ENCODE results near the gene EXOC2. TPM values are rescaled to one million over a fixed set of nuclear protein-coding genes. Genes with fewer than 3 reads are reported as not detected.

The EXOC2 gene
- total RNA-seq, 1 experiment from 2014 or later = 17.6 TPM

GRCh38 chr6:456358-456867 is 236.5 kb downstream of the EXOC2 start:
- no peak for DNase-seq
- Histone ChIP-seq H4K20me1 (ENCODE audit: insufficient read depth, low read depth, low read length) (no peaks in the 10 kb centered on the region), H3K9me2 (replicated peaks; ENCODE audit: insufficient read depth, low read length) (no peaks in the 10 kb centered on the region), H3K36me3 (ENCODE audit: insufficient read depth, low read length) (no peaks in the 10 kb centered on the region), H3K79me2 (ENCODE audit: low read length) (no peaks in the 10 kb centered on the region), H2AFZ (ENCODE audit: low read length) (no peak overlapping the region), H3K4me3 (ENCODE audit: low read length) (no peak overlapping the region), H3K27ac (ENCODE audit: low read length) (no peak overlapping the region), H3K4me1 (ENCODE audit: low read length) (no peaks in the 10 kb centered on the region), H3K9ac (ENCODE audit: low read length) (no peak overlapping the region), H3K9me3 (ENCODE audit: low read length) (no peaks in the 10 kb centered on the region), H3K27me3 (ENCODE audit: low read length) (no peaks in the 10 kb centered on the region), H3K4me2 (ENCODE audit: low read depth, low read length, poor library complexity, severe bottlenecking) (no peak overlapping the region)

- H3K4me1 ChIP-seq (ENCODE audit: low read length) = no peaks in the 10 kb centered on the region
- no peaks in the 10 kb centered on the region for H4K20me1 ChIP-seq (ENCODE audit: insufficient read depth, low read depth, low read length)
- H3K79me2 ChIP-seq (ENCODE audit: low read length) = no peaks in the 10 kb centered on the region
- H3K27me3 ChIP-seq (ENCODE audit: low read length) = no peaks in the 10 kb centered on the region
- no peak overlapping the region for H2AFZ ChIP-seq (ENCODE audit: low read length)
- no peak overlapping the region for H3K4me3 ChIP-seq (ENCODE audit: low read length)
- H3K36me3 ChIP-seq (ENCODE audit: insufficient read depth, low read length) = no peaks in the 10 kb centered on the region
- no peak overlapping the region for H3K9ac ChIP-seq (ENCODE audit: low read length)
- H3K9me3 ChIP-seq (ENCODE audit: low read length) = no peaks in the 10 kb centered on the region
- no peak overlapping the region for H3K27ac ChIP-seq (ENCODE audit: low read length)
- H3K9me2 ChIP-seq (replicated peaks; ENCODE audit: insufficient read depth, low read length) = no peaks in the 10 kb centered on the region
- no peak overlapping the region for H3K4me2 ChIP-seq (ENCODE audit: low read depth, low read length, poor library complexity, severe bottlenecking)
- no peak for DNase-seq
Measured at GRCh38 chr6:455835-456234, 237.1 kb downstream of the EXOC2 start.

GRCh38 chr6:455006-455585 is 237.8 kb downstream of the EXOC2 start:
- H4K20me1 ChIP-seq (ENCODE audit: insufficient read depth, low read depth, low read length) = no peaks in the 10 kb centered on the region
- H3K4me3 ChIP-seq (ENCODE audit: low read length) = no peak overlapping the region
- H3K9me3 ChIP-seq (ENCODE audit: low read length) = no peaks in the 10 kb centered on the region
- H3K9me2 ChIP-seq (replicated peaks; ENCODE audit: insufficient read depth, low read length) = no peaks in the 10 kb centered on the region
- no peaks in the 10 kb centered on the region for H3K4me1 ChIP-seq (ENCODE audit: low read length)
- no peaks in the 10 kb centered on the region for H3K27me3 ChIP-seq (ENCODE audit: low read length)
- H3K9ac ChIP-seq (ENCODE audit: low read length) = no peak overlapping the region
- H3K4me2 ChIP-seq (ENCODE audit: low read depth, low read length, poor library complexity, severe bottlenecking) = no peak overlapping the region
- H3K79me2 ChIP-seq (ENCODE audit: low read length) = no peaks in the 10 kb centered on the region
- no peaks in the 10 kb centered on the region for H3K36me3 ChIP-seq (ENCODE audit: insufficient read depth, low read length)
- no peak for DNase-seq
- no peak overlapping the region for H2AFZ ChIP-seq (ENCODE audit: low read length)
- no peak overlapping the region for H3K27ac ChIP-seq (ENCODE audit: low read length)

GRCh38 chr6:454148-454991 is 238.6 kb downstream of the EXOC2 start:
- Histone ChIP-seq H3K79me2 (ENCODE audit: low read length) (no peaks in the 10 kb centered on the region), H3K36me3 (ENCODE audit: insufficient read depth, low read length) (no peaks in the 10 kb centered on the region), H2AFZ (ENCODE audit: low read length) (no peak overlapping the region), H3K4me2 (ENCODE audit: low read depth, low read length, poor library complexity, severe bottlenecking) (no peak overlapping the region), H3K4me1 (ENCODE audit: low read length) (no peaks in the 10 kb centered on the region), H3K4me3 (ENCODE audit: low read length) (no peak overlapping the region), H3K9me3 (ENCODE audit: low read length) (no peaks in the 10 kb centered on the region), H3K9me2 (replicated peaks; ENCODE audit: insufficient read depth, low read length) (no peaks in the 10 kb centered on the region), H3K27me3 (ENCODE audit: low read length) (no peaks in the 10 kb centered on the region), H3K27ac (ENCODE audit: low read length) (no peak overlapping the region), H3K9ac (ENCODE audit: low read length) (no peak overlapping the region), H4K20me1 (ENCODE audit: insufficient read depth, low read depth, low read length) (no peaks in the 10 kb centered on the region)
- DNase-seq = no peak

GRCh38 chr6:453152-453551 is 239.8 kb downstream of the EXOC2 start:
- Histone ChIP-seq H3K27ac (ENCODE audit: low read length) (no peak overlapping the region), H3K9ac (ENCODE audit: low read length) (no peak overlapping the region), H2AFZ (ENCODE audit: low read length) (no peak overlapping the region), H3K36me3 (ENCODE audit: insufficient read depth, low read length) (no peaks in the 10 kb centered on the region), H3K27me3 (ENCODE audit: low read length) (no peaks in the 10 kb centered on the region), H3K9me2 (replicated peaks; ENCODE audit: insufficient read depth, low read length) (no peaks in the 10 kb centered on the region), H3K79me2 (ENCODE audit: low read length) (no peaks in the 10 kb centered on the region), H3K4me3 (ENCODE audit: low read length) (no peak overlapping the region), H3K9me3 (ENCODE audit: low read length) (no peaks in the 10 kb centered on the region), H3K4me1 (ENCODE audit: low read length) (no peaks in the 10 kb centered on the region), H4K20me1 (ENCODE audit: insufficient read depth, low read depth, low read length) (no peaks in the 10 kb centered on the region), H3K4me2 (ENCODE audit: low read depth, low read length, poor library complexity, severe bottlenecking) (no peak overlapping the region)
- DNase-seq = no peak

GRCh38 chr6:452301-453067 is 240.5 kb downstream of the EXOC2 start:
- Histone ChIP-seq H3K4me3 (ENCODE audit: low read length) (no peak overlapping the region), H4K20me1 (ENCODE audit: insufficient read depth, low read depth, low read length) (no peaks in the 10 kb centered on the region), H3K9me2 (replicated peaks; ENCODE audit: insufficient read depth, low read length) (no peaks in the 10 kb centered on the region), H3K79me2 (ENCODE audit: low read length) (no peaks in the 10 kb centered on the region), H2AFZ (ENCODE audit: low read length) (no peak overlapping the region), H3K27me3 (ENCODE audit: low read length) (no peaks in the 10 kb centered on the region), H3K27ac (ENCODE audit: low read length) (no peak overlapping the region), H3K9me3 (ENCODE audit: low read length) (no peaks in the 10 kb centered on the region), H3K4me1 (ENCODE audit: low read length) (no peaks in the 10 kb centered on the region), H3K36me3 (ENCODE audit: insufficient read depth, low read length) (no peaks in the 10 kb centered on the region), H3K9ac (ENCODE audit: low read length) (no peak overlapping the region), H3K4me2 (ENCODE audit: low read depth, low read length, poor library complexity, severe bottlenecking) (no peak overlapping the region)
- DNase-seq = no peak

GRCh38 chr6:451847-452246 is 241.1 kb downstream of the EXOC2 start:
- Histone ChIP-seq H2AFZ (ENCODE audit: low read length) (no peak overlapping the region), H3K27ac (ENCODE audit: low read length) (no peak overlapping the region), H3K4me3 (ENCODE audit: low read length) (no peak overlapping the region), H4K20me1 (ENCODE audit: insufficient read depth, low read depth, low read length) (no peaks in the 10 kb centered on the region), H3K4me2 (ENCODE audit: low read depth, low read length, poor library complexity, severe bottlenecking) (no peak overlapping the region), H3K79me2 (ENCODE audit: low read length) (no peaks in the 10 kb centered on the region), H3K9ac (ENCODE audit: low read length) (no peak overlapping the region), H3K27me3 (ENCODE audit: low read length) (no peaks in the 10 kb centered on the region), H3K36me3 (ENCODE audit: insufficient read depth, low read length) (no peaks in the 10 kb centered on the region), H3K9me2 (replicated peaks; ENCODE audit: insufficient read depth, low read length) (no peaks in the 10 kb centered on the region), H3K9me3 (ENCODE audit: low read length) (no peaks in the 10 kb centered on the region), H3K4me1 (ENCODE audit: low read length) (no peaks in the 10 kb centered on the region)
- DNase-seq = no peak

GRCh38 chr6:451336-451735 is 241.6 kb downstream of the EXOC2 start:
- Histone ChIP-seq H3K4me2 (ENCODE audit: low read depth, low read length, poor library complexity, severe bottlenecking) (no peak overlapping the region), H3K27me3 (ENCODE audit: low read length) (no peaks in the 10 kb centered on the region), H2AFZ (ENCODE audit: low read length) (no peak overlapping the region)

More at GRCh38 chr6:451336-451735, 241.6 kb downstream of the EXOC2 start:
- no peak for DNase-seq
- Histone ChIP-seq H3K4me1 (ENCODE audit: low read length) (no peaks in the 10 kb centered on the region), H3K27ac (ENCODE audit: low read length) (no peak overlapping the region), H3K9ac (ENCODE audit: low read length) (no peak overlapping the region), H3K79me2 (ENCODE audit: low read length) (no peaks in the 10 kb centered on the region), H3K9me3 (ENCODE audit: low read length) (no peaks in the 10 kb centered on the region), H4K20me1 (ENCODE audit: insufficient read depth, low read depth, low read length) (no peaks in the 10 kb centered on the region), H3K9me2 (replicated peaks; ENCODE audit: insufficient read depth, low read length) (no peaks in the 10 kb centered on the region), H3K4me3 (ENCODE audit: low read length) (no peak overlapping the region), H3K36me3 (ENCODE audit: insufficient read depth, low read length) (no peaks in the 10 kb centered on the region)
